Measurements from ENCODE around the gene SHC3. TPM values are rescaled to one million over a fixed set of nuclear protein-coding genes. Genes with fewer than 3 reads are reported as not detected.

Gene SHC3
- total RNA-seq, 1 experiment from 2014 or later, result 1.8 TPM

DNA sequence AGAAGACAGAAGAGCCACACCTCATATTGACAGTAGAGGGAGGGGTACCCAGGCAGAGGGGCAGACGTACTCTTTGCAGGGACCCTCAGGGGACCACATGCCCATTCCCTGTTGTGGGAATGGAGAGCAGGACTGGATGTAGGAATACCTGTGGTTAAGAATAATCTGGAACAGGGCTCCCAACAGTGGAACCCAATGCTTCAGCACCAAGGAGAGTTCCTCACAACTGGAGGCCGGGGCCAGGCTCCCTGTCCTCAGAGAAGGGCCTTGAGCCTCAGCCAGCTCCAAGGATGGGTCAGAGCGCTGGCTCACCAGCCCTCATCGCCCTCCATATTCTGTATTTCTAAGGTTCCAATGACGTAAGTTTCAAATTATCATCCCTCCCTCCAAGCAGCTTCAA lies 7.4 kb upstream of the SHC3 start:
- Histone ChIP-seq H3K27ac (ENCODE audit: insufficient read length, low read depth, low read length) (no peak overlapping the region), H3K4ac (ENCODE audit: low read depth, low read length) (no peak overlapping the region), H3K56ac (ENCODE audit: insufficient read length, low read depth, low read length) (no peak overlapping the region), H3T11ph (ENCODE audit: low read length) (no peak overlapping the region), H3K4me1 (ENCODE audit: insufficient read depth, low read length) (peaks cover 4% of the 10 kb centered on the region; the same call in 1 of the 2 replicates), H2AK5ac (ENCODE audit: insufficient read length, low read length) (no peak overlapping the region), H3K18ac (ENCODE audit: insufficient read length, low read depth, low read length) (no peak overlapping the region), H3K9me3 (ENCODE audit: control insufficient read depth, low read depth, low read length) (no peaks in the 10 kb centered on the region), H3K4me2 (ENCODE audit: insufficient read depth, insufficient read length, low read length) (no peak overlapping the region), H4K8ac (replicated peaks; ENCODE audit: insufficient read length, low read depth, low read length) (no peak overlapping the region), H4K5ac (ENCODE audit: insufficient read length, low read depth, low read length) (no peak overlapping the region), H3K14ac (ENCODE audit: insufficient read depth, low read length) (no peak overlapping the region), H2BK20ac (ENCODE audit: low read depth, low read length, poor library complexity, severe bottlenecking) (no peak overlapping the region), H4K20me1 (ENCODE audit: control insufficient read depth, insufficient read depth, insufficient read length) (no peaks in the 10 kb centered on the region), H4K91ac (ENCODE audit: insufficient read length, low read depth, low read length) (no peak overlapping the region), H2BK120ac (ENCODE audit: low read depth, low read length, poor library complexity, severe bottlenecking) (no peak overlapping the region), H2BK12ac (ENCODE audit: insufficient read length, low read depth, low read length) (no peak overlapping the region), H2BK5ac (ENCODE audit: insufficient read length, low read length) (no peak overlapping the region), H3K79me2 (ENCODE audit: insufficient read depth, low read length) (no peaks in the 10 kb centered on the region), H3K79me1 (ENCODE audit: insufficient read depth, low read depth, low read length, poor library complexity, severe bottlenecking) (no peaks in the 10 kb centered on the region), H2BK15ac (ENCODE audit: low read depth, low read length) (no peak overlapping the region), H3K23ac (ENCODE audit: insufficient read length, low read depth, low read length) (no peak overlapping the region), H3K9ac (ENCODE audit: extremely low read depth, insufficient read length, low read length) (no peak overlapping the region), H3K27me3 (ENCODE audit: insufficient read depth, low read length) (no peaks in the 10 kb centered on the region), H2AFZ (ENCODE audit: low read length) (no peak overlapping the region), H3K23me2 (ENCODE audit: insufficient read length, low read depth, low read length, poor library complexity, severe bottlenecking) (no peaks in the 10 kb centered on the region)
- no peak overlapping the region for H3K4me3 Mint-ChIP-seq
- H3K4me1 Mint-ChIP-seq, result peaks cover 0 to 3% of the 10 kb centered on the region in 2 experiments; a peak in 1 of 4 replicates
- no peak overlapping the region for H3K27ac Mint-ChIP-seq
- peaks cover 3% of the 10 kb centered on the region for H3K27me3 Mint-ChIP-seq (ENCODE audit: low read depth)
- peak; percentile 61 for DNase-seq
- no peak for TF ChIP-seq CTCF (conservative IDR thresholded peaks at IDR 0.05)
- no peaks in the 10 kb centered on the region; a peak in 2 of 5 replicates for H3K9me3 Mint-ChIP-seq
- WGBS (ENCODE audit: extremely low coverage, insufficient read length, low lambda C conversion rate), result no CpG with 5 or more reads among the region's 5 CpGs
- no peaks in the 10 kb centered on the region; a peak in 1 of 7 replicates for H3K36me3 Mint-ChIP-seq (ENCODE audit: insufficient read depth in 1 of 3, low read depth in 3 of 3)

Measured in H9 (cell line).